Measurements from ENCODE around the gene OR10T2.
"Not testable (repeated sequence)": the region's sequence is repeated elsewhere in the genome, so short reads cannot be mapped to it uniquely, and the experiment has no call there.

Gene OR10T2

GRCh38 chr1:158398818-158399514 is at the start of gene OR10T2:
TSS of gene OR10T2 (minus strand) at chr1:158399466. CDS start at chr1:158399466, 0 bp downstream.
- in situ Hi-C loops (cut with MboI; ENCODE audit: low sequenced_read_pairs) = no loop called here

- in situ Hi-C loops (cut with MboI; ENCODE audit: low sequenced_read_pairs) = no loop called here
Observed at GRCh38 chr1:158445376-158445775, 46.1 kb upstream of the OR10T2 start.

- in situ Hi-C loops (cut with MboI; ENCODE audit: low sequenced_read_pairs) = no loop called here
Observed at GRCh38 chr1:158434741-158435140, 35.5 kb upstream of the OR10T2 start.

- in situ Hi-C loops (cut with MboI; ENCODE audit: low sequenced_read_pairs) = not testable (repeated sequence)
Observed at GRCh38 chr1:158430163-158430562, 30.9 kb upstream of the OR10T2 start.

GRCh38 chr1:158426137-158426536 is 26.9 kb upstream of the OR10T2 start, which contains the start of gene OR10K2:
TSS of gene OR10K2 (minus strand) at chr1:158426237. CDS start at chr1:158420866, 5,371 bp downstream.
- in situ Hi-C loops (cut with MboI; ENCODE audit: low sequenced_read_pairs) = no loop called here

- in situ Hi-C loops (cut with MboI; ENCODE audit: low sequenced_read_pairs) = no loop called here
Observed at GRCh38 chr1:158425027-158425426, 25.8 kb upstream of the OR10T2 start.

GRCh38 chr1:158422212-158422611 is 22.9 kb upstream of the OR10T2 start:
- in situ Hi-C loops (cut with MboI; ENCODE audit: low sequenced_read_pairs) = no loop called here

GRCh38 chr1:158417586-158417985 is 18.3 kb upstream of the OR10T2 start:
- in situ Hi-C loops (cut with MboI; ENCODE audit: low sequenced_read_pairs) = no loop called here

- in situ Hi-C loops (cut with MboI; ENCODE audit: low sequenced_read_pairs) = no loop called here
Observed at GRCh38 chr1:158414651-158415345, 15.5 kb upstream of the OR10T2 start.

GRCh38 chr1:158407092-158407491 is 7.8 kb upstream of the OR10T2 start:
- in situ Hi-C loops (cut with MboI; ENCODE audit: low sequenced_read_pairs) = no loop called here

GRCh38 chr1:158400871-158401270 is 1.6 kb upstream of the OR10T2 start:
- in situ Hi-C loops (cut with MboI; ENCODE audit: low sequenced_read_pairs) = no loop called here

- in situ Hi-C loops (cut with MboI; ENCODE audit: low sequenced_read_pairs) = no loop called here
Observed at GRCh38 chr1:158396646-158397045, 2.6 kb downstream of the OR10T2 start.

GRCh38 chr1:158393476-158393875 is 5.8 kb downstream of the OR10T2 start:
- in situ Hi-C loops (cut with MboI; ENCODE audit: low sequenced_read_pairs) = no loop called here

- in situ Hi-C loops (cut with MboI; ENCODE audit: low sequenced_read_pairs) = no loop called here
Observed at GRCh38 chr1:158391099-158391498, 8.2 kb downstream of the OR10T2 start.

- in situ Hi-C loops (cut with MboI; ENCODE audit: low sequenced_read_pairs) = no loop called here
Observed at GRCh38 chr1:158390331-158390730, 8.9 kb downstream of the OR10T2 start.

GRCh38 chr1:158374860-158375259 is 24.4 kb downstream of the OR10T2 start:
- in situ Hi-C loops (cut with MboI; ENCODE audit: low sequenced_read_pairs) = no loop called here

- in situ Hi-C loops (cut with MboI; ENCODE audit: low sequenced_read_pairs) = not testable (repeated sequence)
Observed at GRCh38 chr1:158374101-158374500, 25.2 kb downstream of the OR10T2 start.

GRCh38 chr1:158371188-158371953 is 27.9 kb downstream of the OR10T2 start:
- in situ Hi-C loops (cut with MboI; ENCODE audit: low sequenced_read_pairs) = no loop called here

- in situ Hi-C loops (cut with MboI; ENCODE audit: low sequenced_read_pairs) = no loop called here
Observed at GRCh38 chr1:158366783-158367182, 32.5 kb downstream of the OR10T2 start.

GRCh38 chr1:158362941-158363340 is 36.3 kb downstream of the OR10T2 start:
- in situ Hi-C loops (cut with MboI; ENCODE audit: low sequenced_read_pairs) = no loop called here

- in situ Hi-C loops (cut with MboI; ENCODE audit: low sequenced_read_pairs) = no loop called here
Observed at GRCh38 chr1:158362482-158362881, 36.8 kb downstream of the OR10T2 start.

GRCh38 chr1:158357441-158357840 is 41.8 kb downstream of the OR10T2 start:
- in situ Hi-C loops (cut with MboI; ENCODE audit: low sequenced_read_pairs) = no loop called here

All from HL-60/S4 treated with retinoic acid at 250 ng/mL for 4 days and 3 days (cell line).